ENCODE results near the gene SULF2. TPM values are rescaled to one million over a fixed set of nuclear protein-coding genes. Genes with fewer than 3 reads are reported as not detected.

Gene SULF2
- total RNA-seq, 1 experiment from 2014 or later, result 44.8 TPM

- in situ Hi-C loops (cut with HindIII; ENCODE audit: low sequenced_read_pairs), result no loop called here
- no peak for DNase-seq (ENCODE audit: low spot score)
These were observed 150.0 kb downstream of the SULF2 start for GRCh38 chr20:47635256-47635655.

GRCh38 chr20:47631078-47631477, 154.2 kb downstream of the SULF2 start:
- in situ Hi-C loops (cut with HindIII; ENCODE audit: low sequenced_read_pairs), result no loop called here
- no peak for DNase-seq (ENCODE audit: low spot score)

GRCh38 chr20:47629907-47630306, 155.4 kb downstream of the SULF2 start:
- in situ Hi-C loops (cut with HindIII; ENCODE audit: low sequenced_read_pairs), result no loop called here
- no peak for DNase-seq (ENCODE audit: low spot score)

- no peak for DNase-seq (ENCODE audit: low spot score)
- in situ Hi-C loops (cut with HindIII; ENCODE audit: low sequenced_read_pairs), result no loop called here
These were observed 157.7 kb downstream of the SULF2 start for GRCh38 chr20:47627540-47627939.

- in situ Hi-C loops (cut with HindIII; ENCODE audit: low sequenced_read_pairs), result no loop called here
- no peak for DNase-seq (ENCODE audit: low spot score)
These were observed 162.1 kb downstream of the SULF2 start for GRCh38 chr20:47623206-47623605.

GRCh38 chr20:47622118-47622665, 163.1 kb downstream of the SULF2 start:
- DNase-seq (ENCODE audit: low spot score), result no peak
- in situ Hi-C loops (cut with HindIII; ENCODE audit: low sequenced_read_pairs), result no loop called here

GRCh38 chr20:47620808-47621805, 164.2 kb downstream of the SULF2 start:
- in situ Hi-C loops (cut with HindIII; ENCODE audit: low sequenced_read_pairs), result no loop called here
- peak; percentile 56 for DNase-seq (ENCODE audit: low spot score)

- no peak for DNase-seq (ENCODE audit: low spot score)
- in situ Hi-C loops (cut with HindIII; ENCODE audit: low sequenced_read_pairs), result no loop called here
These were observed 166.8 kb downstream of the SULF2 start for GRCh38 chr20:47618479-47618878.

- in situ Hi-C loops (cut with HindIII; ENCODE audit: low sequenced_read_pairs), result no loop called here
These were observed 170.5 kb downstream of the SULF2 start for GRCh38 chr20:47614703-47615309.

GRCh38 chr20:47612670-47613069, 172.6 kb downstream of the SULF2 start:
- DNase-seq (ENCODE audit: low spot score), result no peak
- in situ Hi-C loops (cut with HindIII; ENCODE audit: low sequenced_read_pairs), result no loop called here

More at GRCh38 chr20:47614703-47615309, 170.5 kb downstream of the SULF2 start:
- no peak for DNase-seq (ENCODE audit: low spot score)

GRCh38 chr20:47611785-47612184, 173.5 kb downstream of the SULF2 start:
- no peak for DNase-seq (ENCODE audit: low spot score)
- in situ Hi-C loops (cut with HindIII; ENCODE audit: low sequenced_read_pairs), result no loop called here

GRCh38 chr20:47610945-47611250, 174.4 kb downstream of the SULF2 start:
- DNase-seq (ENCODE audit: low spot score), result no peak
- in situ Hi-C loops (cut with HindIII; ENCODE audit: low sequenced_read_pairs), result no loop called here

- no peak for DNase-seq (ENCODE audit: low spot score)
- in situ Hi-C loops (cut with HindIII; ENCODE audit: low sequenced_read_pairs), result no loop called here
These were observed 174.9 kb downstream of the SULF2 start for GRCh38 chr20:47610247-47610944.

- DNase-seq (ENCODE audit: low spot score), result no peak
- in situ Hi-C loops (cut with HindIII; ENCODE audit: low sequenced_read_pairs), result no loop called here
These were observed 176.3 kb downstream of the SULF2 start for GRCh38 chr20:47609001-47609400.

Measured in G401 (cell line).